SK-N-SH treated with all-trans-retinoic acid at 6 μM for 48 hours (cell line): Measurements from ENCODE around the gene ANAPC4.

Experiments
- ATAC-seq: fragments of 200-7000 bp; cut with Tn5 transposase; 3 replicates; pipeline ENCODE4 v1.9.1; 2020; ENCODE audit warnings: mild to moderate bottlenecking, moderate library complexity
- ARNTL ChIP-seq: fragments of 450-650 bp; formaldehyde crosslinking; IDR thresholded peaks from 2 replicates; pipeline ENCODE4 v1.5.0; 2020; ENCODE audit warnings: low read depth, mild to moderate bottlenecking, moderate library complexity, borderline replicate concordance
- SNAI2 ChIP-seq: fragments of 250-450 bp; sonication (Bioruptor Pico); IDR thresholded peaks from 2 replicates; pipeline ENCODE4 v1.5.0; 2020; ENCODE audit warnings: mild to moderate bottlenecking, moderate library complexity
- TCF4 ChIP-seq: fragments of 250-450 bp; sonication (Bioruptor Pico); IDR thresholded peaks from 2 replicates; pipeline ENCODE4 v1.8.0; 2021; ENCODE audit warnings: mild to moderate bottlenecking, moderate library complexity, borderline replicate concordance
- TOX ChIP-seq: fragments of 250-450 bp; sonication (Bioruptor Pico); IDR thresholded peaks from 2 replicates; pipeline ENCODE4 v1.8.0; 2021; ENCODE audit warnings: mild to moderate bottlenecking, moderate library complexity, borderline replicate concordance
- TF ChIP-seq, protein P1 (sequence below): fragments of 250-450 bp; sonication (Bioruptor Pico); IDR thresholded peaks from 2 replicates; pipeline ENCODE4 v1.5.1; 2021; ENCODE audit warnings: mild to moderate bottlenecking, moderate library complexity

The ANAPC4 gene

GRCh38 chr4:25467843-25468242 is 90.8 kb downstream of the ANAPC4 start:
- no peak for TF ChIP-seq TCF4
- no peak for TF ChIP-seq ARNTL (CRISPR knock-in tag)
- no peak for TF ChIP-seq TOX
- TF ChIP-seq SNAI2 (CRISPR knock-in tag) = no peak
- TF ChIP-seq, protein P1, sequence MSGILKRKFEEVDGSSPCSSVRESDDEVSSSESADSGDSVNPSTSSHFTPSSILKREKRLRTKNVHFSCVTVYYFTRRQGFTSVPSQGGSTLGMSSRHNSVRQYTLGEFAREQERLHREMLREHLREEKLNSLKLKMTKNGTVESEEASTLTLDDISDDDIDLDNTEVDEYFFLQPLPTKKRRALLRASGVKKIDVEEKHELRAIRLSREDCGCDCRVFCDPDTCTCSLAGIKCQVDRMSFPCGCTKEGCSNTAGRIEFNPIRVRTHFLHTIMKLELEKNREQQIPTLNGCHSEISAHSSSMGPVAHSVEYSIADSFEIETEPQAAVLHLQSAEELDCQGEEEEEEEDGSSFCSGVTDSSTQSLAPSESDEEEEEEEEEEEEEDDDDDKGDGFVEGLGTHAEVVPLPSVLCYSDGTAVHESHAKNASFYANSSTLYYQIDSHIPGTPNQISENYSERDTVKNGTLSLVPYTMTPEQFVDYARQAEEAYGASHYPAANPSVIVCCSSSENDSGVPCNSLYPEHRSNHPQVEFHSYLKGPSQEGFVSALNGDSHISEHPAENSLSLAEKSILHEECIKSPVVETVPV (CRISPR knock-in tag) = no peak
- no peak for ATAC-seq
